WTC11 (cell line): ENCODE results near the gene FHAD1. TPM values are rescaled to one million over a fixed set of nuclear protein-coding genes. Genes with fewer than 3 reads are reported as not detected.

Experiments
- ATF1 ChIP-seq: sonication (generic); formaldehyde crosslinking; IDR thresholded peaks from 2 replicates; pipeline ENCODE4 v1.8.1; 2023; ENCODE audit warnings: mild to moderate bottlenecking, moderate library complexity, missing genetic modification reagents
- ETV6 ChIP-seq: sonication (generic); formaldehyde crosslinking; IDR thresholded peaks from 2 replicates; pipeline ENCODE4 v1.8.1; 2022; ENCODE audit warnings: mild to moderate bottlenecking, missing genetic modification reagents
- GTF2I ChIP-seq: fragments of 250-450 bp; sonication (Bioruptor Pico); conservative IDR thresholded peaks from 2 replicates; pipeline ENCODE4 v1.4.0; 2021; ENCODE audit warnings: mild to moderate bottlenecking
- JAZF1 ChIP-seq: fragments of 250-450 bp; sonication (Bioruptor Pico); IDR thresholded peaks from 2 replicates; pipeline ENCODE4 v1.9.0; 2021; ENCODE audit warnings: moderate library complexity, mild to moderate bottlenecking, inconsistent platforms
- STAT6 ChIP-seq: sonication (generic); formaldehyde crosslinking; conservative IDR thresholded peaks from 2 replicates; pipeline ENCODE4 v1.8.1; 2023; ENCODE audit warnings: mild to moderate bottlenecking, low read depth, missing genetic modification reagents, moderate library complexity
- ZBTB21 ChIP-seq: sonication (generic); formaldehyde crosslinking; IDR thresholded peaks from 2 replicates; pipeline ENCODE4 v1.8.1; 2023; ENCODE audit warnings: mild to moderate bottlenecking, missing genetic modification reagents, borderline replicate concordance
- ZNF219 ChIP-seq: sonication (generic); formaldehyde crosslinking; IDR thresholded peaks from 2 replicates; pipeline ENCODE4 v1.8.0; 2023; ENCODE audit warnings: missing genetic modification reagents, mild to moderate bottlenecking, borderline replicate concordance
- ZNF512 ChIP-seq: sonication (generic); formaldehyde crosslinking; IDR thresholded peaks from 2 replicates; pipeline ENCODE4 v1.8.1; 2022; ENCODE audit warnings: missing genetic modification reagents, borderline replicate concordance
- ZNF532 ChIP-seq: fragments of 250-450 bp; sonication (Bioruptor Pico); IDR thresholded peaks from 2 replicates; pipeline ENCODE4 v1.9.0; 2021; ENCODE audit warnings: mild to moderate bottlenecking, borderline replicate concordance
- total RNA-seq: library from RNA; stranded (reverse); gene quantifications from 3 replicates; pipeline ENCODE4 v1.2.3, GENCODE V29; 2021
- TF ChIP-seq, protein P1 (sequence below): sonication (generic); formaldehyde crosslinking; IDR thresholded peaks from 2 replicates; pipeline ENCODE4 v1.8.1; 2023; ENCODE audit warnings: mild to moderate bottlenecking, missing genetic modification reagents, borderline replicate concordance
- TF ChIP-seq, protein P2 (sequence below): sonication (generic); formaldehyde crosslinking; IDR thresholded peaks from 2 replicates; pipeline ENCODE4 v1.8.1; 2023; ENCODE audit warnings: mild to moderate bottlenecking, missing genetic modification reagents
- TF ChIP-seq, protein P3 (sequence below): fragments of 250-450 bp; sonication (Bioruptor Pico); IDR thresholded peaks from 2 replicates; pipeline ENCODE4 v1.9.0; 2021; ENCODE audit warnings: moderate library complexity, mild to moderate bottlenecking, inconsistent platforms, borderline replicate concordance
- TF ChIP-seq, protein P4 (sequence below): sonication (generic); formaldehyde crosslinking; IDR thresholded peaks from 2 replicates; pipeline ENCODE4 v1.8.0; 2023; ENCODE audit warnings: missing genetic modification reagents

The FHAD1 gene
- total RNA-seq, 1 experiment from 2014 or later, result 3.0 TPM

DNA sequence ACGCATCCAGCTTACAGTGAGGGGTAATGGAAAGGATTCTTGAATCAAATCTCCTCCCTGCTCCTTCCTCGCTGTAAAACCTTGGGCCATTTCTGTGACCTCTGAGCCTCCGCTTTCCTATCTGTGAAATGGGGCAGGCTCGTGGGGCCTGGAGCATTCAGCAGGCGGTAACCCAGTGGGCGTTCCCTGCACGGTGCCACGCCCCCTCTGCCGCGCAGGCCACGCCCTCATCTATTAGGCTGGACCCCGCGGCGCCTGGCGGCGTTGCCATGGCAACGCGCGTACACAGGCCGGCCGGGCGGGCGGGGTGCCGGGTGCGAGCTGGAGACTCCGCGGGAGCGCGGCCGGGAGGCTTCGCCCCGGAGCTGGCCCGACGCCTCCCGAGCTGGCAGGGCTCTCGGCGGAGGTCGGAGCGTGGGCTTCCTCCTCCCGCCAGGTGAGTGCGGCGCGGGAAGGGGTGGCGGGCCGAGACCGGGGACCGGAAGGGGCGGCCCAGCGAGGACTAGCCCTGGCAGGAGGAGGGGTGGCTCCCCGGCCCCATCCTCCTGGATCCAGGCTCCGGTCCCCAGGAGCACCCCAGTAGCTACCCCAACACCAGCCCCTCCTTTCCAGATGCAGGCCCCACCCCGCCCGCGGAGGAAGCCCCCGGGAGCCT is at the start of gene FHAD1 (continued):
- no peak for TF ChIP-seq ZNF532 (CRISPR knock-in tag)
- TF ChIP-seq, protein P1, sequence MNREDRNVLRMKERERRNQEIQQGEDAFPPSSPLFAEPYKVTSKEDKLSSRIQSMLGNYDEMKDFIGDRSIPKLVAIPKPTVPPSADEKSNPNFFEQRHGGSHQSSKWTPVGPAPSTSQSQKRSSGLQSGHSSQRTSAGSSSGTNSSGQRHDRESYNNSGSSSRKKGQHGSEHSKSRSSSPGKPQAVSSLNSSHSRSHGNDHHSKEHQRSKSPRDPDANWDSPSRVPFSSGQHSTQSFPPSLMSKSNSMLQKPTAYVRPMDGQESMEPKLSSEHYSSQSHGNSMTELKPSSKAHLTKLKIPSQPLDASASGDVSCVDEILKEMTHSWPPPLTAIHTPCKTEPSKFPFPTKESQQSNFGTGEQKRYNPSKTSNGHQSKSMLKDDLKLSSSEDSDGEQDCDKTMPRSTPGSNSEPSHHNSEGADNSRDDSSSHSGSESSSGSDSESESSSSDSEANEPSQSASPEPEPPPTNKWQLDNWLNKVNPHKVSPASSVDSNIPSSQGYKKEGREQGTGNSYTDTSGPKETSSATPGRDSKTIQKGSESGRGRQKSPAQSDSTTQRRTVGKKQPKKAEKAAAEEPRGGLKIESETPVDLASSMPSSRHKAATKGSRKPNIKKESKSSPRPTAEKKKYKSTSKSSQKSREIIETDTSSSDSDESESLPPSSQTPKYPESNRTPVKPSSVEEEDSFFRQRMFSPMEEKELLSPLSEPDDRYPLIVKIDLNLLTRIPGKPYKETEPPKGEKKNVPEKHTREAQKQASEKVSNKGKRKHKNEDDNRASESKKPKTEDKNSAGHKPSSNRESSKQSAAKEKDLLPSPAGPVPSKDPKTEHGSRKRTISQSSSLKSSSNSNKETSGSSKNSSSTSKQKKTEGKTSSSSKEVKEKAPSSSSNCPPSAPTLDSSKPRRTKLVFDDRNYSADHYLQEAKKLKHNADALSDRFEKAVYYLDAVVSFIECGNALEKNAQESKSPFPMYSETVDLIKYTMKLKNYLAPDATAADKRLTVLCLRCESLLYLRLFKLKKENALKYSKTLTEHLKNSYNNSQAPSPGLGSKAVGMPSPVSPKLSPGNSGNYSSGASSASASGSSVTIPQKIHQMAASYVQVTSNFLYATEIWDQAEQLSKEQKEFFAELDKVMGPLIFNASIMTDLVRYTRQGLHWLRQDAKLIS (CRISPR knock-in tag), result no peak
- TF ChIP-seq ZNF512 (CRISPR knock-in tag), result no peak
- TF ChIP-seq ZNF219, result peak; percentile 34; the same call in 1 of the 2 replicates
- peak; percentile 26 for TF ChIP-seq ETV6 (CRISPR knock-in tag)
- TF ChIP-seq STAT6 (CRISPR knock-in tag), result no peak
- TF ChIP-seq JAZF1 (CRISPR knock-in tag), result no peak
- TF ChIP-seq, protein P2, sequence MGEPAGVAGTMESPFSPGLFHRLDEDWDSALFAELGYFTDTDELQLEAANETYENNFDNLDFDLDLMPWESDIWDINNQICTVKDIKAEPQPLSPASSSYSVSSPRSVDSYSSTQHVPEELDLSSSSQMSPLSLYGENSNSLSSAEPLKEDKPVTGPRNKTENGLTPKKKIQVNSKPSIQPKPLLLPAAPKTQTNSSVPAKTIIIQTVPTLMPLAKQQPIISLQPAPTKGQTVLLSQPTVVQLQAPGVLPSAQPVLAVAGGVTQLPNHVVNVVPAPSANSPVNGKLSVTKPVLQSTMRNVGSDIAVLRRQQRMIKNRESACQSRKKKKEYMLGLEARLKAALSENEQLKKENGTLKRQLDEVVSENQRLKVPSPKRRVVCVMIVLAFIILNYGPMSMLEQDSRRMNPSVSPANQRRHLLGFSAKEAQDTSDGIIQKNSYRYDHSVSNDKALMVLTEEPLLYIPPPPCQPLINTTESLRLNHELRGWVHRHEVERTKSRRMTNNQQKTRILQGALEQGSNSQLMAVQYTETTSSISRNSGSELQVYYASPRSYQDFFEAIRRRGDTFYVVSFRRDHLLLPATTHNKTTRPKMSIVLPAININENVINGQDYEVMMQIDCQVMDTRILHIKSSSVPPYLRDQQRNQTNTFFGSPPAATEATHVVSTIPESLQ (CRISPR knock-in tag), result no peak
- peak; percentile 95 for TF ChIP-seq GTF2I (CRISPR knock-in tag)
- TF ChIP-seq, protein P3, sequence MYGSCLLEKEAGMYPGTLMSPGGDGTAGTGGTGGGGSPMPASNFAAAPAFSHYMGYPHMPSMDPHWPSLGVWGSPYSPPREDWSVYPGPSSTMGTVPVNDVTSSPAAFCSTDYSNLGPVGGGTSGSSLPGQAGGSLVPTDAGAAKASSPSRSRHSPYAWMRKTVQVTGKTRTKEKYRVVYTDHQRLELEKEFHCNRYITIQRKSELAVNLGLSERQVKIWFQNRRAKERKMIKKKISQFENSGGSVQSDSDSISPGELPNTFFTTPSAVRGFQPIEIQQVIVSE (CRISPR knock-in tag), result no peak
- TF ChIP-seq, protein P4, sequence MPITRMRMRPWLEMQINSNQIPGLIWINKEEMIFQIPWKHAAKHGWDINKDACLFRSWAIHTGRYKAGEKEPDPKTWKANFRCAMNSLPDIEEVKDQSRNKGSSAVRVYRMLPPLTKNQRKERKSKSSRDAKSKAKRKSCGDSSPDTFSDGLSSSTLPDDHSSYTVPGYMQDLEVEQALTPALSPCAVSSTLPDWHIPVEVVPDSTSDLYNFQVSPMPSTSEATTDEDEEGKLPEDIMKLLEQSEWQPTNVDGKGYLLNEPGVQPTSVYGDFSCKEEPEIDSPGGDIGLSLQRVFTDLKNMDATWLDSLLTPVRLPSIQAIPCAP (CRISPR knock-in tag), result no peak
- TF ChIP-seq ATF1, result no peak
- TF ChIP-seq ZBTB21 (CRISPR knock-in tag), result no peak
